NCI-H1694 (cell line): ENCODE measurements around the gene LRRC10.

Experiments
- DNase-seq: peaks from one replicate; lab custom pipeline; 2025; lab: John Stamatoyannopoulos, UW

The LRRC10 gene, protein sequence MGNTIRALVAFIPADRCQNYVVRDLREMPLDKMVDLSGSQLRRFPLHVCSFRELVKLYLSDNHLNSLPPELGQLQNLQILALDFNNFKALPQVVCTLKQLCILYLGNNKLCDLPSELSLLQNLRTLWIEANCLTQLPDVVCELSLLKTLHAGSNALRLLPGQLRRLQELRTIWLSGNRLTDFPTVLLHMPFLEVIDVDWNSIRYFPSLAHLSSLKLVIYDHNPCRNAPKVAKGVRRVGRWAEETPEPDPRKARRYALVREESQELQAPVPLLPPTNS

DNA sequence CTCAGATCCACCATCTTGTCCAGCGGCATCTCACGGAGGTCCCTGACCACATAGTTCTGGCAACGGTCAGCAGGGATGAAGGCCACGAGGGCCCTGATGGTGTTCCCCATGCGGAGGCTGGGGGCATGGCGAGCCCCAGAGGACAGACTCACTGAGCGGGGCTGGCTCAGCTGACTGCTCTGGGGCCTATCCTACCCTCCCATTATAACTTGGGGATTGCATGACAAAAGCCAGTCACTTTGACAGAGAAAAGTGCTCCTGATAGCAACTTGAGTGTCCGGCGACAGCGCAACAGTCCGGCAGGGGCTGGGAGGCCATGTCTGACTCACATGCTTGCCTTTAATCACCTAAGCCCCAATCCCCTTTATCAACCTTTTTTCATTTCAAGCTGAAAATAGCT is at the start of gene LRRC10:
Gene LRRC10, minus strand, starts transcription at position 179 of the 400 bp plus-strand sequence. Its CDS starts 69 bp downstream, at position 110.
- no peak for DNase-seq

- DNase-seq, result no peak
Observed at GRCh38 chr12:69660164-69660863, 49.6 kb upstream of the LRRC10 start.

DNA sequence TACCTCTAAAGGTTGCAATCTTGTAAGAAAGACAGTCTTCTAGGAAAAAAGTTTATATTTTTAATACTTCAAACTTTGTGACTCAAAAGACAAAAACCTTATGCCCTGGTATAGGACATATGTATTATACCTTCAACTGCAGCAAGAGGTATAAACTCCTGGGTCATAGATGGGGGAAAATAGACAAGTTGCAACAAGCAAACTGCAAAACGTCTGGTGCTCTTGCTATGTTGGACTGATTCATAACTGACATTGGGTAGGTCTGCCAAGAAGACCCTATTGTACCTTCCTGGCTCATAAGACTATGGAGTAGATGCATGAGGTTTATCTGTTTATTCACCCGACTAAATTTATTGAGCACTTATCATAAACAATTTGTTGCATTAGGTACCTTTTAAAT is 47.5 kb upstream of the LRRC10 start:
- DNase-seq, result no peak

- DNase-seq, result no peak
Observed at GRCh38 chr12:69657376-69658137, 46.9 kb upstream of the LRRC10 start.

DNA sequence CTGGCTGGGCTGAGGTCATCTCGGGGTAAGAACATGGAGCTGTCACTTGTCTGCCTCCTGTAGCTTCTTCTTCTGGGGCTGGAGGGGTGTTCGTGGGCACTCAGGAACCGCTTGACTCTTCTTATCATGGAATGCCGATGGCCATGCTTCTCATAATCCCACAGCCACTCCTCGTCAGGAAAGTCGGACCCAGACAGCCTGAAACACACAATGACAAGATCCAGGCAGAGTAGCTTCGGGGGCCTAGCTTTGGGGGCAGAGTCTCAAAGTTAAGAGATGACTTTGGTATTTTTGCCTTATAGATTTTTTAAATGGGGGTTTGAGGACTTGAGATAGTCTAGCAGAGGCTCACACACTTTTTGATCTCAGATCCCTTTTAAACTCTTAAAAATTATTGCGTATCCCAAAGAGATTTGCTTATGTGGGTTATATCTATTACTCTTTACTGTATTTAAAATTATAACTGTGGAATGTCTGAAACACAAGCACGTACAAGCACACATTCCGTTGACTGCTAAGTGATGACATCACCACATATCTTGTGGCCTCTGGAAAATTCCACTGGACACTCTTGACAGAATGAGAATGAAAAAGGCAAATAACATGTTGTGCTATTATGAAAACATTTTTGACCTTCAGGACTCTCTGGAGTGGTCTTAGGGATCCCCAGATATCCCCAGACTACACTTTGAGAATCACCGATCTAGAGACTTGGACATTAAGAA is 45.1 kb upstream of the LRRC10 start:
- DNase-seq, result no peak

DNA sequence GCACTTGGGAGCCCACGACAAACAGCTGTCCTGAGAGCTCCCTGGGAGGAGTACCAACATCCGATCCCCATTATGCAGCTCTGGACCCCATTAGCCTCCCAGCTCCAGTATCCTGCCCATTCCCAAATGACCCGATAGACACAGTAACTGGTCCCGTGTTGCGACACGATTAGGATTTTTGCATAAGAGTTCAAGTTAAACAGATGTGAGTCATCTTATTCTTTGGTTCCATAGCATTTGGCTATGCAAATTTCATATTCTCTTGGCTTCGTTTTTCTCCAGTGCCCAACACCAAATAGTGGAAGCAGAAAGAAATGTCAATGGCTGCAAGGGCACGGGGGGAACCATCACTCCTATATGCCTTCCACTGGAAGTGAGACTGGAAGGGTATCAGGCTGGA is 43.0 kb upstream of the LRRC10 start:
- DNase-seq, result no peak

DNA sequence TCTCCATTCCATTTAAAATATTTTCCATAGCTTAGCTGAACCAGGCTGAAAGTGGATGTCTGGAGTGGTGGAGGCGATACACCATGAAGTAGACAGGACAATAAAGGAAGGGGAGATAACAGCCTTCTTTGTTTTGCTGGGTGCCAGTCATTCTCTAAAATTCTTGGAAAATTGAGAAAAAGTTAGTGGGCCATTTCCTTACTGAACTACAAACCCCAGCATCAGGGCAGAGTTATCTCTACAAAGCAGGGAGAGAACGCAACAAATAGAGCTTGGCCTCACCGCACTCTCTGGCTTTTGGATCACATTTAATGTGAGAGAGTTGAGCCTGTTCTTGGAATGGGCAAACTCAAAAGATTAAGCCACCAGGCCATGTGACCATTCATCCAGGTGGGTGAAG is 41.2 kb upstream of the LRRC10 start:
- no peak for DNase-seq

- DNase-seq, result no peak
Observed at GRCh38 chr12:69649529-69649928, 38.8 kb upstream of the LRRC10 start.

GRCh38 chr12:69648476-69648875 is 37.8 kb upstream of the LRRC10 start:
- DNase-seq, result no peak

DNA sequence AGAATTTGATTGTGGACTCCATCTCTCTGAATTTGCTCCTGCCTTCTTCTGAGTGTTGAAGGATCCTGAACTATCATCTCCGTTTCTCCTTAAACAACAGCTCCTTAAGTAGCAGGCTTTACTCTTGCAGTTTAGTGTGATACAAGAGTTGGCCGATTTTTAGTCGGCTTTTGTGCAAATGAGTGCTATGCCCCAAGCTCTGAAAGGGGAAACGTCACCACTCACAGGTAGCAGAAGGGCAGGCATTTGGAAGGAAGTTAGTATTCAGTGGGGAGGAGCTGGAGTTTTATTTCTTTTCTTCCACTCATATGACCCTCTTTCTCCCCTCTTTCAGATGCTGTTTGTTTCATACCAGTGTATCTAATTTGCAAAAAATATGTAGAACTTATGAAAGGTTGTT is 36.5 kb upstream of the LRRC10 start:
- no peak for DNase-seq

DNA sequence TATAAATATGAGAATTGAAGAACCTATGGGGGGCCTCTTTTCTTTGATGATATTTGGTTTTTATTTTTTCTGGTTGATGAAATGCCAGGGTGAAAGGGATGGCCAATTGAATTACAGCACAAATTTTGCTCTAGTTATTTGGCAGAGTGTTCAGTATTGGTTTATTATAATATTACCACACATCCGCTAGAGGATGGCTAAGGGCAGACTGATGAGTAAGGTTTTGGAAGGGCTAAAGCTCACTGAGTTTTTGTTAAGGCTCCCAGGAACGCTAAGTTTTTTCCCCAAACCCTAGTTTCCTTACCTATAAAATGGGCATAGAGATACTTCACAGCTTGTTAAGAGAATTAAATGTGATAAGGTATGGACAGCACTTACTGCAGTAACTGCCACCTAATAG is 34.3 kb upstream of the LRRC10 start:
- no peak for DNase-seq

- DNase-seq, result no peak
Observed at GRCh38 chr12:69644511-69644910, 33.8 kb upstream of the LRRC10 start.

DNA sequence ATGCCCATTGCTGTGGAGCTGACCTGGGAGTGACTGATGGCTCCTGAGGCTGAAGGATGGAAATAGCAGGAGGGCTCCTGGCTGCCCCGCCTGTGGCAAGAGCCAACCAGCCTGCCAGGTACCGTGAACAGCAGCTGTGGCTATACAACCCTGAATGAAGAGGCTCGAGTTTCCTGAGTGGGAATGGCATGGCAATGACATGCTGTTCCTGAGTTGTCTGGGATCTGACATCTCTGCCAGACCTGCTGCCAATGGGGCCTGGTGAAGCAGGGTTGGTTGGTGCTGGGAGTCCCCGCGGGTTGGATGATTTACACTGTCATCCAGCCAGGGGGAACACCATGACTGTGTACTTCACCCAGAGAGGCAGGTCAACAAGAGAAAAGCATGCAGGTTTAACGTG is 31.8 kb upstream of the LRRC10 start:
- no peak for DNase-seq

- DNase-seq, result no peak
Observed at GRCh38 chr12:69641546-69641945, 30.8 kb upstream of the LRRC10 start.

DNA sequence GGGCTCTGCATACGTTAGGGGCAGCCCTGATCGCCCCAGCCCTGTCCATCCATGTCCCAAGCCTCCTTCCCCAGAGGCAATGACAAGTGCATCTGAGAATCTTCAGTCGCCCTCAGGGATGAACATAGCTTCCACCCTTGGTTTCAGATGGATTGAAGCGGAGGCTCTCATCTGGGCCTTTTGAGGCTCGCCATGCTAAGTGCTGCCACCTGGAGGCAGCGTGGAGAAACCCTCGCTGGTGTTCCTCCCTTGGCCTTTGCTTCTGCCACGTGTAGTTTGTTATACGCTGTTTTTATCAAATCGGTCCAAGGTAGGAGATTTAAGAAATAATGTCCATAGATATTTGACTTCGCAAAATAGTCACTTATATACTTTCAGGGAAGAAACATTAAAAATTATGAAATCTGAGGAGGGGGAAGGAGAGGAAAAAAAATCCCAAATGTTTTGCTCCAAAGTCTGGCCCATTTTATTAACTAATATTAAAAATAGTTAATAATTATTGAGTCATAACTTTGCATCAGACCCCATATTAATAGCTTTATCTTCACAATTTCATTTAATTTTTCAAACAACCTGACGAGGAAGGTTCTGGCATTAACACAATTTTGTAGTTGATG is 28.8 kb upstream of the LRRC10 start:
- DNase-seq, result no peak

DNA sequence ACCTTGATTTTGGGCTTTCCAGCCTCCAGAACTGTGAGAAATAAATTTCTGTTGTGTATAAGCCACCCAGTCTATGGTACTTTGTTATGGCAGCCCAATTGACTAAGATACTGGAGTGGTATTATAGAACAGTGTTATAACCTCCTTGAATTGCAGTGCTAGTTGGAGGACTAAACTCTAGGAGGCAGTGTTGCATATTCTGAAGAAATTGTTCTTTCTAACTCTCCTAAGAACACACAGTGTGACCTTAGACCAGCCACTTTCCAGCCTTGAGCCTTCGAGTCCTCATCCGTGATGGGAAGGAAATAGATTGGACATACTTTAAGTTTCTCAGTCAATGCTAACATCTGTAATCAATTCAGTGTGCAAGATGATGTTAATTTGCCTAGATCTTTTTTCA is 22.4 kb upstream of the LRRC10 start:
- no peak for DNase-seq

DNA sequence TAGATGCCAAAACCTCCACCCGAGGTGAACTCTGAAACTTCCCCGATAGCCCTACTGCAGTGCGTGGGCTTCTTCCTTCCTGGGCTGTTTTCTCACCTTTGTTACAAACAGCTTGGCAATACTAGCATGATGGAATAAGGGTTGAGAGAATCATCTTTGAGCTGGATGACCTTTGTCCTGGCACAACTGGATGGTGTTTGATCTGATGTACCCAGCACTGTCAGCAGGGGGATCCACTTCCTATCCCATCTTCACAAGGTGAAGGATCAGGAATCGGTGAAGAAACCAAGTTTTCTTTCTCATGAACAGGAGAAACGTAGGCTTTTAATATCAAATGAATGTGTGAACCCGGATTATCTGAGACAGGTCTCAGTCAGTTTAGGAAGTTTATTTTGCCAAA is 19.5 kb upstream of the LRRC10 start:
- DNase-seq, result no peak

DNA sequence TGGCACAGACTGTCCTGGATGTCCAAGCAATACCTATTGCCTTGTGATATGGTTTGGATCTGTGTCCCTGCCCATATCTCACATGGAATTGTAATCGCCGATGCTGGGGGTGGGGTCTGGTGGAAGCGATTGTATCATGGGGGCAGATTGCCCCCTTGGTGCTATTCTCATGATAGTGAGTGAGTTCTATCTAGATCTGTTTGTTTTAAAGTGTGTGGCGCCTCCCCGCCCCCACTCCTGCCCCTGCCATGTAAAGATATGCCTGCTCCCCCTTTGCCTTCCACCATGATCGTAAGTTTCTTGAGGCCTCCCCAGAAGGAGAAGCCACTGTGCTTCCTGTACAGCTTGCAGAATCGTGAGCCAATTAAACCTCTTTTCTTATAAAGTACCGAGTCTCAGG is 16.8 kb upstream of the LRRC10 start:
- DNase-seq, result no peak

- no peak for DNase-seq
Observed at GRCh38 chr12:69623970-69624369, 13.3 kb upstream of the LRRC10 start.

DNA sequence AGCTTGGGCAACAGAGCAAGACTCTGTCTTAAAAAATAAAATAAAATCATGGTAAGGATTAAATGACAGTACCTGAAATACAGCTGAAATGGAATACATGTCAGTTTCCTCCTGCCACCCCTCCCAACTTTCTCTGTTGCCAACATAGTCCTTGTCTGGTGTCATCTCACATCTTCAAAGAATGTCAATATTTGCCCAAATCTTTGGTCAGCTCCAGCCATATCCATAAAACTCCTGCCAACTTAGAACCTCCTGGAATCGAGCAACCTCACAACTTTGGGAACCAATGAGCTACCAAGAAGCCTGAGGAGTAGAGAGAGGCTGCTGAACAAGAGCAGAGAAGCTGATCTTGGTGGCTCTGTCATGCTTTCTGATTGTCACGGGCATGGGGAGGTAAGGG is 10.8 kb upstream of the LRRC10 start:
- no peak for DNase-seq

GRCh38 chr12:69620921-69621320 is 10.2 kb upstream of the LRRC10 start:
- DNase-seq, result no peak

- DNase-seq, result no peak
Observed at GRCh38 chr12:69620077-69620476, 9.4 kb upstream of the LRRC10 start.
